HCT116 (cell line): ENCODE data around the gene APOLD1. TPM values are rescaled to one million over a fixed set of nuclear protein-coding genes. Genes with fewer than 3 reads are reported as not detected.

ENCODE experiments used
- ATAC-seq: fragments of 200-7000 bp; cut with Tn5 transposase; 2 replicates; pipeline ENCODE4 v1.9.1; 2020; ENCODE audit warnings: mild to moderate bottlenecking, moderate library complexity
- BruUV-seq: library from RNA; stranded (reverse); fragments of 400-500 nt; replicated peaks from 2 replicates; lab custom pipeline; 2021; lab: Mats Ljungman, UMichigan
- CTCF ChIA-PET: fragments of 300-600 bp; sonication (Branson Sonifier 250); formaldehyde crosslinking; loops from one replicate; lab custom pipeline; 2021; ENCODE audit warnings: antibody characterized with exemption; lab: Charles Lee
- POLR2A ChIA-PET: fragments of 300-600, 350-600 bp; sonication (Branson Sonifier 250); formaldehyde crosslinking; loops from one replicate; lab custom pipeline; 2021; ENCODE audit warnings: antibody characterized with exemption; lab: Charles Lee
- RAD21 ChIA-PET, 2 experiments: fragments of 300-600 bp; sonication (Branson Sonifier 250); formaldehyde crosslinking; loops; one replicate each; lab custom pipeline; 2023; ENCODE audit warnings: low total read pairs in 2 of 2; ENCODE audit not compliant: uncharacterized antibody in 2 of 2, unreplicated experiment in 2 of 2, low non-redundant PET in 1 of 2; lab: Charles Lee
- DNase-seq: peaks from one replicate; pipeline ENCODE4 v3.0.0-alpha.2; 2010; ENCODE audit warnings: low read depth, low spot score
- H2AFZ ChIP-seq: fragments of 200-600 bp; shearing (Covaris generic), sonication (generic); 2 replicates; pipeline ENCODE4 v1.6.1; 2017; ENCODE audit warnings: low read depth, mixed run types, mixed read lengths, antibody characterized with exemption, low read length; ENCODE audit not compliant: poor library complexity, severe bottlenecking
- H3K27ac ChIP-seq: 2 replicates; pipeline ENCODE4 v1.5.1; 2012; ENCODE audit warnings: low read depth, low read length
- H3K27me3 ChIP-seq: fragments of 200-600 bp; sonication (generic); 2 replicates; pipeline ENCODE4 v1.6.1; 2016; ENCODE audit warnings: mixed run types, low read length, mixed read lengths; ENCODE audit not compliant: insufficient read depth
- H3K36me3 ChIP-seq, 2 experiments: fragments of 200-500 bp in 1 of 2; fragments of 200-600 bp in 1 of 2; sonication (Bioruptor generic) in 1 of 2; sonication (generic) in 1 of 2; 2 replicates each; pipeline versions ENCODE4 v1.5.1 to v1.6.1; 2014 to 2016; ENCODE audit warnings: low read length in 2 of 2, inconsistent platforms in 1 of 2, mixed read lengths in 1 of 2, mixed run types in 1 of 2; ENCODE audit not compliant: insufficient read depth in 2 of 2, control insufficient read depth in 1 of 2
- H3K4me1 ChIP-seq, 2 experiments: fragments of 200-600 bp in 1 of 2; sonication (generic) in 1 of 2; 2 replicates each; pipeline versions ENCODE4 v1.5.1 to v1.6.1; 2012 to 2017; ENCODE audit warnings: low read length in 2 of 2, inconsistent platforms in 1 of 2, mild to moderate bottlenecking in 1 of 2, mixed read lengths in 1 of 2, mixed run types in 1 of 2, moderate library complexity in 1 of 2; ENCODE audit not compliant: insufficient read depth in 2 of 2, control insufficient read depth in 1 of 2
- H3K4me2 ChIP-seq: fragments of 200-600 bp; sonication (generic); 2 replicates; pipeline ENCODE4 v1.6.1; 2017; ENCODE audit warnings: mixed run types, low read length, mixed read lengths
- H3K4me3 ChIP-seq, 2 experiments: fragments of 200-600 bp in 1 of 2; sonication (generic) in 1 of 2; replicated peaks in 1 of 2; 2 replicates each; pipeline ENCODE4 v1.5.1; 2011 to 2016; ENCODE audit warnings: low read length in 2 of 2, control low read depth in 1 of 2, low read depth in 1 of 2, mild to moderate bottlenecking in 1 of 2, mixed read lengths in 1 of 2, mixed run types in 1 of 2
- H3K79me2 ChIP-seq: fragments of 200-600 bp; sonication (generic); 2 replicates; pipeline ENCODE4 v1.6.1; 2017; ENCODE audit warnings: mild to moderate bottlenecking, mixed run types, low read length, moderate library complexity, mixed read lengths; ENCODE audit not compliant: insufficient read depth
- H3K9ac ChIP-seq: fragments of 200-600 bp; sonication (generic); 2 replicates; pipeline ENCODE4 v1.6.1; 2016; ENCODE audit warnings: low read length, mixed read lengths
- H3K9me2 ChIP-seq: fragments of 200-600 bp; sonication (generic), shearing (Covaris generic); 2 replicates; pipeline ENCODE4 v1.6.1; 2017; ENCODE audit warnings: mixed run types, mild to moderate bottlenecking, moderate library complexity; ENCODE audit not compliant: insufficient read depth
- H3K9me3 ChIP-seq, 2 experiments: fragments of 200-500 bp in 1 of 2; fragments of 200-600 bp in 1 of 2; sonication (Bioruptor generic) in 1 of 2; sonication (generic) in 1 of 2; 2 replicates each; pipeline ENCODE4 v1.6.1; 2014 to 2017; ENCODE audit warnings: low read length in 2 of 2, mixed read lengths in 2 of 2, inconsistent platforms in 1 of 2, low read depth in 1 of 2, mild to moderate bottlenecking in 1 of 2, mixed run types in 1 of 2, moderate library complexity in 1 of 2; ENCODE audit not compliant: control insufficient read depth in 1 of 2, insufficient read depth in 1 of 2
- H4K20me1 ChIP-seq: fragments of 200-600 bp; sonication (generic), shearing (Covaris generic); 2 replicates; pipeline ENCODE4 v1.6.1; 2017; ENCODE audit warnings: mixed run types, mild to moderate bottlenecking, moderate library complexity; ENCODE audit not compliant: insufficient read depth
- CBX3 ChIP-seq: IDR thresholded peaks from 2 replicates; pipeline ENCODE4 v1.6.1; 2012; ENCODE audit warnings: low read depth
- CEBPB ChIP-seq: IDR thresholded peaks from 2 replicates; pipeline ENCODE4 v1.6.1; 2012; ENCODE audit warnings: low read depth
- EGR1 ChIP-seq: IDR thresholded peaks from 2 replicates; pipeline ENCODE4 v1.6.1; 2012; ENCODE audit warnings: low read depth
- ELF1 ChIP-seq: IDR thresholded peaks from 2 replicates; pipeline ENCODE4 v1.6.1; 2012; ENCODE audit warnings: low read depth, borderline replicate concordance
- EZH2 ChIP-seq: fragments of 200-600 bp; sonication (generic); IDR thresholded peaks from 2 replicates; pipeline ENCODE4 v1.6.1; 2017; ENCODE audit warnings: antibody characterized with exemption, mixed run types
- EZH2phosphoT487 ChIP-seq: fragments of 200-600 bp; IDR thresholded peaks from 2 replicates; pipeline ENCODE4 v1.6.1; 2018; ENCODE audit warnings: antibody characterized with exemption, borderline replicate concordance
- FOSL1 ChIP-seq: IDR thresholded peaks from 2 replicates; pipeline ENCODE4 v1.6.1; 2012; ENCODE audit warnings: low read depth
- JUND ChIP-seq: IDR thresholded peaks from 2 replicates; pipeline ENCODE4 v1.6.1; 2012
- POLR2A ChIP-seq: IDR thresholded peaks from 2 replicates; pipeline ENCODE4 v1.7.0; 2011; ENCODE audit warnings: borderline replicate concordance; ENCODE audit not compliant: insufficient read depth, insufficient read length; ENCODE audit errors: extremely low read depth
- POLR2AphosphoS5 ChIP-seq: IDR thresholded peaks from 2 replicates; pipeline ENCODE4 v1.6.1; 2011; ENCODE audit warnings: mild to moderate bottlenecking, low read depth, low read length, moderate library complexity
- RAD21 ChIP-seq: IDR thresholded peaks from 2 replicates; pipeline ENCODE4 v1.6.1; 2012; ENCODE audit warnings: low read depth, mild to moderate bottlenecking
- SIN3A ChIP-seq: IDR thresholded peaks from 2 replicates; pipeline ENCODE4 v1.6.1; 2012; ENCODE audit warnings: low read depth
- SP1 ChIP-seq: IDR thresholded peaks from 2 replicates; pipeline ENCODE4 v1.6.1; 2012; ENCODE audit warnings: low read depth
- SRF ChIP-seq: IDR thresholded peaks from 2 replicates; pipeline ENCODE4 v1.6.1; 2012; ENCODE audit warnings: low read depth
- YY1 ChIP-seq: IDR thresholded peaks from 2 replicates; pipeline ENCODE4 v1.6.1; 2011; ENCODE audit warnings: low read length, low read depth, moderate library complexity, mild to moderate bottlenecking; ENCODE audit not compliant: insufficient replicate concordance; ENCODE audit errors: extremely low read depth
- ZNF274 ChIP-seq: fragments of 200-500 bp; sonication (Bioruptor generic); IDR thresholded peaks from 2 replicates; pipeline ENCODE4 v1.6.1; 2014; ENCODE audit warnings: mild to moderate bottlenecking, low read depth, low read length, inconsistent platforms
- intact Hi-C: fragments of 100-400 bp; cut with micrococcal nuclease; formaldehyde crosslinking; loops from 2 replicates; pipeline ENCODE4 v1.10.0; 2022
- total RNA-seq: library from RNA; stranded (reverse); gene quantifications from one replicate; pipeline ENCODE4 v1.2.1, GENCODE V29; 2021; ENCODE audit not compliant: unreplicated experiment
- TF ChIP-seq, protein P1 (sequence below): IDR thresholded peaks from 2 replicates; pipeline ENCODE4 v1.6.1; 2012
- TF ChIP-seq, protein P2 (sequence below): IDR thresholded peaks from 2 replicates; pipeline ENCODE4 v1.6.1; 2012
- TF ChIP-seq, protein P3 (sequence below): IDR thresholded peaks from 2 replicates; pipeline ENCODE4 v1.6.1; 2011; ENCODE audit warnings: mild to moderate bottlenecking, low read length, moderate library complexity; ENCODE audit not compliant: insufficient replicate concordance; ENCODE audit errors: extremely low read depth
- TF ChIP-seq, protein P4 (sequence below), 3 experiments: fragments of 200-600 bp in 1 of 3; sonication (generic) in 1 of 3; IDR thresholded peaks in 2 of 3; conservative IDR thresholded peaks in 1 of 3; 2 replicates each; pipeline ENCODE4 v1.5.1; 2012 to 2017; ENCODE audit warnings: low read depth in 2 of 3, low read length in 2 of 3, antibody characterized with exemption in 1 of 3, borderline replicate concordance in 1 of 3, control low read depth in 1 of 3, mild to moderate bottlenecking in 1 of 3, mixed read lengths in 1 of 3, mixed run types in 1 of 3, moderate library complexity in 1 of 3; ENCODE audit not compliant: insufficient read depth in 1 of 3

The APOLD1 gene
- total RNA-seq, 1 experiment from 2014 or later: 3.9 TPM

DNA sequence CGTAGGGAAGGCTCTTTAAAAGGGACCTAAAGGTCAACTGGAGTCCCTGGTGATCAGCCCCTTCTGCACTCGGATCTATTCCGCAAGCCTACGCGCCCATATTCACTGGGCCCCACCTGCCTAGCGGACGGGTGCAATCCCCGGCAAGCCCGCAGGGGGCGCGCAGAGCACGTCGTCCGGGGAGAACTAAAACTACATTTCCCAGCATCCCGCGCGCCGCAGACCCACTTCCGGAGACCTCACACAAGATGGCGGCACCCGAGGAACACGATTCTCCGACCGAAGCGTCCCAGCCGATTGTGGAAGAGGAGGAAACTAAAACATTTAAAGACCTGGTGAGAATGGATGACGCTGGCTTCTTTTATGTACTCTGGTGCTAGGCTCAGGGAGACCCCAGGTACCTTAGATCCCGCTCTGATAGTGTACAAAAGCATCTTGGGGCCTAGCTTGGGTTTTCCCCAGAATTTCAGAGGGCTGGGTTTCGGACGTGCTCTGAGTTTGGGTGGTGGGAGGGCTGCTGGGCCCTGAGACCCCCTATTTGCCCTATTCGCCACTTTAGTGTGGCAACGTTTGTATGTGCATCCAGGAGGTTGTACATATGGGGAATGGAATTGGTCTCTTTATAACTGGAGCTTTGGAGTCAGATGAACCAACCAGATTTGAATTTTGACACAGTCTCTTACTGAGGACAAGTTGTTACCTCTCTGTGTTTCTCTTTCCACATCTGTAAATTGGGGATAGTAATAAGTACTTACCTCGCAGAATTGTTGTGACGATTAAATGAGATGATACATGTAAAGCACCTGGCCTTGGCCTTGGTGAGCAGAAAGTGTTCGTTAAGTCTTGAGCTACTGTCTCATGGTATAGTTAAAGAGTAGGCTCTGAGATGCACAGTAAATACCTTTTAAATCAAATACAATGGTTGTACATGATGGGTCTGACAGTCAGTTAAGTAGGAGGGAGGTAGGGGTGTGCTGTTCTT is 28.0 kb downstream of the APOLD1 start, which contains the start of gene DDX47:
DDX47 (plus strand) TSS at position 227 of the 982 bp plus-strand sequence; CDS start at position 249, 22 bp downstream.
- peak within 1 kb of the TSS; percentile 92 for H3K4me2 ChIP-seq
- ChIA-PET RAD21 (interaction anchor here in 1 of 2 experiments (1.7 kb wide), 1 partner anchor 78 kb away, joined by 4 read pairs; the partner anchor contains the start of gene GPRC5A), POLR2A (interaction anchor here (1.2 to 2.2 kb wide), 4 partner anchors 10 to 83 kb away, joined by 3 to 9 read pairs (median 4); no protein-coding TSS in a partner anchor), CTCF (interaction anchor here (0.8 to 2.1 kb wide), 8 partner anchors 9 to 170 kb away, joined by 3 to 12 read pairs (median 3); no protein-coding TSS in a partner anchor)
- ATAC-seq (peak; percentile 93), DNase-seq (peak; percentile 82)
- peak within 1 kb of the TSS; percentile 91 to 95 for H3K4me3 ChIP-seq
- H3K9me3 ChIP-seq: no peaks in the 10 kb centered on the region
- peak within 1 kb of the TSS; percentile 71 for H2AFZ ChIP-seq
- TSS peak; percentile 58 for BruUV-seq
- H3K9ac ChIP-seq: peak within 1 kb of the TSS; percentile 98
- peaks cover 52% of the 10 kb centered on the region for H3K79me2 ChIP-seq
- intact Hi-C loops: loop anchor here (2.0 to 10.0 kb wide), 3 partner anchors 77 to 281 kb away; partner anchors contain the start of gene GPRC5A
- H3K36me3 ChIP-seq: peaks cover 12 to 36% of the 10 kb centered on the region in 2 experiments
- no peaks in the 10 kb centered on the region for H4K20me1 ChIP-seq
- H3K4me1 ChIP-seq: peaks cover 12 to 61% of the 10 kb centered on the region in 2 experiments; a peak in 3 of 4 replicates
- H3K27ac ChIP-seq: peak within 1 kb of the TSS; percentile 67
- no peaks in the 10 kb centered on the region for H3K9me2 ChIP-seq
- no peaks in the 10 kb centered on the region for H3K27me3 ChIP-seq
- TF ChIP-seq JUND (no peak), SIN3A (peak; percentile 60), ZNF274 (no peak), POLR2AphosphoS5 (peak; percentile 81), RAD21 (peak; percentile 63), CBX3 (0 out of 2 replicates have a peak, but pooled peaks have one; percentile 61), SRF (no peak), EZH2 (no peak), SP1 (peak; percentile 54), EGR1 (peak; percentile 38; the same call in 1 of the 2 replicates), FOSL1 (no peak), ELF1 (peak; percentile 78; the same call in 1 of the 2 replicates), EZH2phosphoT487 (no peak), CEBPB (no peak), YY1 (peak; percentile 98), POLR2A (peak; percentile 65)
- TF ChIP-seq, protein P1, sequence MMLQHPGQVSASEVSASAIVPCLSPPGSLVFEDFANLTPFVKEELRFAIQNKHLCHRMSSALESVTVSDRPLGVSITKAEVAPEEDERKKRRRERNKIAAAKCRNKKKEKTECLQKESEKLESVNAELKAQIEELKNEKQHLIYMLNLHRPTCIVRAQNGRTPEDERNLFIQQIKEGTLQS: no peak
- TF ChIP-seq, protein P2, sequence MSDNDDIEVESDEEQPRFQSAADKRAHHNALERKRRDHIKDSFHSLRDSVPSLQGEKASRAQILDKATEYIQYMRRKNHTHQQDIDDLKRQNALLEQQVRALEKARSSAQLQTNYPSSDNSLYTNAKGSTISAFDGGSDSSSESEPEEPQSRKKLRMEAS: peak; percentile 89
- TF ChIP-seq, protein P3, sequence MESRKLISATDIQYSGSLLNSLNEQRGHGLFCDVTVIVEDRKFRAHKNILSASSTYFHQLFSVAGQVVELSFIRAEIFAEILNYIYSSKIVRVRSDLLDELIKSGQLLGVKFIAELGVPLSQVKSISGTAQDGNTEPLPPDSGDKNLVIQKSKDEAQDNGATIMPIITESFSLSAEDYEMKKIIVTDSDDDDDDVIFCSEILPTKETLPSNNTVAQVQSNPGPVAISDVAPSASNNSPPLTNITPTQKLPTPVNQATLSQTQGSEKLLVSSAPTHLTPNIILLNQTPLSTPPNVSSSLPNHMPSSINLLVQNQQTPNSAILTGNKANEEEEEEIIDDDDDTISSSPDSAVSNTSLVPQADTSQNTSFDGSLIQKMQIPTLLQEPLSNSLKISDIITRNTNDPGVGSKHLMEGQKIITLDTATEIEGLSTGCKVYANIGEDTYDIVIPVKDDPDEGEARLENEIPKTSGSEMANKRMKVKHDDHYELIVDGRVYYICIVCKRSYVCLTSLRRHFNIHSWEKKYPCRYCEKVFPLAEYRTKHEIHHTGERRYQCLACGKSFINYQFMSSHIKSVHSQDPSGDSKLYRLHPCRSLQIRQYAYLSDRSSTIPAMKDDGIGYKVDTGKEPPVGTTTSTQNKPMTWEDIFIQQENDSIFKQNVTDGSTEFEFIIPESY: no peak
- TF ChIP-seq, protein P4, sequence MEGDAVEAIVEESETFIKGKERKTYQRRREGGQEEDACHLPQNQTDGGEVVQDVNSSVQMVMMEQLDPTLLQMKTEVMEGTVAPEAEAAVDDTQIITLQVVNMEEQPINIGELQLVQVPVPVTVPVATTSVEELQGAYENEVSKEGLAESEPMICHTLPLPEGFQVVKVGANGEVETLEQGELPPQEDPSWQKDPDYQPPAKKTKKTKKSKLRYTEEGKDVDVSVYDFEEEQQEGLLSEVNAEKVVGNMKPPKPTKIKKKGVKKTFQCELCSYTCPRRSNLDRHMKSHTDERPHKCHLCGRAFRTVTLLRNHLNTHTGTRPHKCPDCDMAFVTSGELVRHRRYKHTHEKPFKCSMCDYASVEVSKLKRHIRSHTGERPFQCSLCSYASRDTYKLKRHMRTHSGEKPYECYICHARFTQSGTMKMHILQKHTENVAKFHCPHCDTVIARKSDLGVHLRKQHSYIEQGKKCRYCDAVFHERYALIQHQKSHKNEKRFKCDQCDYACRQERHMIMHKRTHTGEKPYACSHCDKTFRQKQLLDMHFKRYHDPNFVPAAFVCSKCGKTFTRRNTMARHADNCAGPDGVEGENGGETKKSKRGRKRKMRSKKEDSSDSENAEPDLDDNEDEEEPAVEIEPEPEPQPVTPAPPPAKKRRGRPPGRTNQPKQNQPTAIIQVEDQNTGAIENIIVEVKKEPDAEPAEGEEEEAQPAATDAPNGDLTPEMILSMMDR (IDR thresholded peaks at IDR 0.05 in 2 of 3, conservative IDR thresholded peaks at IDR 0.05 in 1 of 3; ENCODE audit: borderline replicate concordance in 1 of 3, insufficient read depth in 1 of 3, low read depth in 2 of 3, low read length in 2 of 3): peak; percentile 86 to 90 (median 88)
